HK-2 (cell line): ENCODE data around the gene KIF21A.

Experiments used
- DNase-seq: peaks from one replicate; pipeline ENCODE4 v3.0.0-alpha.2; 2018; ENCODE audit not compliant: unreplicated experiment

KIF21A gene

GRCh38 chr12:39386335-39386734 lies 56.6 kb downstream of the KIF21A start:
- DNase-seq: no peak

- DNase-seq: no peak
These were observed 59.8 kb downstream of the KIF21A start for GRCh38 chr12:39383114-39383513.

GRCh38 chr12:39380090-39380489 lies 62.8 kb downstream of the KIF21A start:
- DNase-seq: no peak

GRCh38 chr12:39378341-39378740 lies 64.6 kb downstream of the KIF21A start:
- no peak for DNase-seq

- no peak for DNase-seq
These were observed 67.6 kb downstream of the KIF21A start for GRCh38 chr12:39375206-39375808.

GRCh38 chr12:39372929-39373328 lies 70.0 kb downstream of the KIF21A start:
- no peak for DNase-seq

- DNase-seq: no peak
These were observed 70.6 kb downstream of the KIF21A start for GRCh38 chr12:39372204-39372925.

GRCh38 chr12:39369756-39370155 lies 73.2 kb downstream of the KIF21A start:
- no peak for DNase-seq

- no peak for DNase-seq
These were observed 74.0 kb downstream of the KIF21A start for GRCh38 chr12:39368891-39369290.

GRCh38 chr12:39368096-39368495 lies 74.8 kb downstream of the KIF21A start:
- no peak for DNase-seq

- DNase-seq: no peak
These were observed 75.4 kb downstream of the KIF21A start for GRCh38 chr12:39367494-39367893.

GRCh38 chr12:39365364-39366001 lies 77.4 kb downstream of the KIF21A start:
- no peak for DNase-seq

- no peak for DNase-seq
These were observed 78.7 kb downstream of the KIF21A start for GRCh38 chr12:39364196-39364595.

- DNase-seq: no peak
These were observed 83.3 kb downstream of the KIF21A start for GRCh38 chr12:39359645-39360044.

- no peak for DNase-seq
These were observed 85.9 kb downstream of the KIF21A start for GRCh38 chr12:39357041-39357440.

- no peak for DNase-seq
These were observed 87.1 kb downstream of the KIF21A start for GRCh38 chr12:39355841-39356240.

- DNase-seq: no peak
These were observed 88.0 kb downstream of the KIF21A start for GRCh38 chr12:39354955-39355354.

- no peak for DNase-seq
These were observed 90.4 kb downstream of the KIF21A start for GRCh38 chr12:39352471-39353017.

- DNase-seq: no peak
These were observed 91.8 kb downstream of the KIF21A start for GRCh38 chr12:39351153-39351552.

- DNase-seq: no peak
These were observed 93.8 kb downstream of the KIF21A start for GRCh38 chr12:39348941-39349626.

GRCh38 chr12:39348523-39348922 lies 94.4 kb downstream of the KIF21A start:
- no peak for DNase-seq

GRCh38 chr12:39344926-39345325 lies 98.0 kb downstream of the KIF21A start:
- DNase-seq: no peak
